Upper lobe of left lung (tissue), 4 donors: Measurements from ENCODE around the gene PAX7.

Experiments used
- EP300 ChIP-seq, 4 donors: sonication (generic); formaldehyde crosslinking; IDR thresholded peaks; one replicate each; pipeline ENCODE4 v1.5.1; 2017; ENCODE audit warnings: antibody characterized with exemption in 4 of 4, control low read depth in 2 of 4
- POLR2A ChIP-seq, 4 donors: fragments of 450-650 bp; IDR thresholded peaks; one replicate each; pipeline ENCODE4 v1.5.1; 2016 to 2017; ENCODE audit warnings: antibody characterized with exemption in 4 of 4, mild to moderate bottlenecking in 2 of 4
- POLR2AphosphoS5 ChIP-seq, 2 donors: sonication (generic); formaldehyde crosslinking; IDR thresholded peaks; one replicate each; pipeline ENCODE4 v1.5.1; 2017; ENCODE audit warnings: antibody characterized with exemption in 2 of 2
- TF ChIP-seq, protein P1 (sequence below), 6 experiments: fragments of 450-650 bp in 4 of 6; fragments of 200-600 bp in 2 of 6; sonication (generic) in 2 of 6; IDR thresholded peaks; one replicate each; pipeline ENCODE4 v1.5.1; 2016 to 2019; ENCODE audit warnings: antibody characterized with exemption in 6 of 6

DNA sequence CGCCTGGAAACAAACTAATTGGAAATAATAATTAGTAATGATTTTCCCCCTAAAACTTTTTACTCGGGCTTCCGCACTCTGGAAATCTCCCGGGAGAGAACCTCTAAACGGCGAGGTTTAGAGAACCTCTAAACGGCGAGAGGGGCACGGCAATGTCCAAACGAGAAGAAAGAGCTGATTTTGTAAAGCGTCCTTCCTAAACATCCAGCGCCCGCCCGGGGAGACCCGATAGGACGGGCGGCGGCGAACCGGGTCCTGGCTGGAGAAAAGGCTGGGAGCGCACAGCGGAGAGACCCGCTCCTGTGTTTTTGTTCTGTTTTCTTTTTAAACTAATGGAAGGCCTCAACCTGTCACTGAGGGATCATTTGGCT lies 1.6 kb downstream of the PAX7 start:
- TF ChIP-seq, protein P1, sequence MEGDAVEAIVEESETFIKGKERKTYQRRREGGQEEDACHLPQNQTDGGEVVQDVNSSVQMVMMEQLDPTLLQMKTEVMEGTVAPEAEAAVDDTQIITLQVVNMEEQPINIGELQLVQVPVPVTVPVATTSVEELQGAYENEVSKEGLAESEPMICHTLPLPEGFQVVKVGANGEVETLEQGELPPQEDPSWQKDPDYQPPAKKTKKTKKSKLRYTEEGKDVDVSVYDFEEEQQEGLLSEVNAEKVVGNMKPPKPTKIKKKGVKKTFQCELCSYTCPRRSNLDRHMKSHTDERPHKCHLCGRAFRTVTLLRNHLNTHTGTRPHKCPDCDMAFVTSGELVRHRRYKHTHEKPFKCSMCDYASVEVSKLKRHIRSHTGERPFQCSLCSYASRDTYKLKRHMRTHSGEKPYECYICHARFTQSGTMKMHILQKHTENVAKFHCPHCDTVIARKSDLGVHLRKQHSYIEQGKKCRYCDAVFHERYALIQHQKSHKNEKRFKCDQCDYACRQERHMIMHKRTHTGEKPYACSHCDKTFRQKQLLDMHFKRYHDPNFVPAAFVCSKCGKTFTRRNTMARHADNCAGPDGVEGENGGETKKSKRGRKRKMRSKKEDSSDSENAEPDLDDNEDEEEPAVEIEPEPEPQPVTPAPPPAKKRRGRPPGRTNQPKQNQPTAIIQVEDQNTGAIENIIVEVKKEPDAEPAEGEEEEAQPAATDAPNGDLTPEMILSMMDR (IDR thresholded peaks at IDR 0.05) = no peak
- no peak for TF ChIP-seq POLR2A (IDR thresholded peaks at IDR 0.05)
- no peak for TF ChIP-seq EP300 (IDR thresholded peaks at IDR 0.05)
- TF ChIP-seq POLR2AphosphoS5 (IDR thresholded peaks at IDR 0.05) = no peak
